Endothelial cell of umbilical vein (primary cell): ENCODE results near the gene FHIT. TPM values are rescaled to one million over a fixed set of nuclear protein-coding genes. Genes with fewer than 3 reads are reported as not detected.

Source experiments
- BruUV-seq: library from RNA; stranded (reverse); fragments of 400-500 nt; replicated peaks from 2 replicates; lab custom pipeline; 2021; lab: Mats Ljungman, UMichigan
- CTCF ChIA-PET: fragments of 300-600, 350-600 bp; sonication (Branson Sonifier 250); formaldehyde crosslinking; loops from one replicate; lab custom pipeline; 2021; ENCODE audit warnings: antibody characterized with exemption, inconsistent platforms; lab: Charles Lee
- POLR2A ChIA-PET: fragments of 300-600, 350-600 bp; sonication (Branson Sonifier 250); formaldehyde crosslinking; loops from one replicate; lab custom pipeline; 2021; ENCODE audit warnings: antibody characterized with exemption, inconsistent platforms; lab: Charles Lee
- DNase-seq: peaks from one replicate; pipeline ENCODE4 v3.0.0-alpha.2; 2011; ENCODE audit warnings: low read depth, low spot score
- FAIRE-seq: peaks from 2 replicates; lab custom pipeline; 2011; peaks lifted over from hg19 to GRCh38; lab: Jason Lieb, UNC
- H2AFZ ChIP-seq: 2 replicates; pipeline ENCODE4 v1.6.0; 2012; ENCODE audit warnings: low read depth, low read length, control low read depth, inconsistent platforms
- H3K27ac ChIP-seq: 2 replicates; pipeline ENCODE4 v1.5.1; 2011; ENCODE audit warnings: low read depth, mild to moderate bottlenecking, control low read depth, low read length, moderate library complexity; ENCODE audit not compliant: insufficient read depth
- H3K27me3 ChIP-seq, 2 experiments: 2 replicates each; pipeline versions ENCODE4 v1.6.0 to v1.6.1; 2011; ENCODE audit warnings: low read length in 2 of 2, mixed read lengths in 1 of 2; ENCODE audit not compliant: control insufficient read depth in 2 of 2, insufficient read depth in 2 of 2
- H3K36me3 ChIP-seq, 2 experiments: 2 replicates in 1 of 2; 3 replicates in 1 of 2; pipeline ENCODE4 v1.5.1; 2011; ENCODE audit warnings: low read length in 2 of 2, mild to moderate bottlenecking in 1 of 2, moderate library complexity in 1 of 2; ENCODE audit not compliant: control insufficient read depth in 2 of 2, insufficient read depth in 2 of 2; ENCODE audit errors: extremely low read depth in 1 of 2
- H3K4me1 ChIP-seq: 3 replicates; pipeline ENCODE4 v1.5.1; 2011; ENCODE audit warnings: mild to moderate bottlenecking, low read length; ENCODE audit not compliant: control insufficient read depth, insufficient read depth; ENCODE audit errors: extremely low read depth
- H3K4me2 ChIP-seq: 2 replicates; pipeline ENCODE4 v1.6.1; 2011; ENCODE audit warnings: low read length, control low read depth, mixed read lengths; ENCODE audit not compliant: insufficient read depth
- H3K4me3 ChIP-seq, 3 experiments: fragments of 200-600 bp in 1 of 3; sonication (generic), shearing (Covaris generic) in 1 of 3; replicated peaks in 1 of 3; 2 replicates each; pipeline ENCODE4 v1.5.1; 2011 to 2016; ENCODE audit warnings: control low read depth in 3 of 3, low read length in 3 of 3, mild to moderate bottlenecking in 2 of 3, inconsistent platforms in 1 of 3, low read depth in 1 of 3, moderate library complexity in 1 of 3; ENCODE audit not compliant: insufficient read depth in 1 of 3
- H3K79me2 ChIP-seq: 2 replicates; pipeline ENCODE4 v1.6.0; 2012; ENCODE audit warnings: low read length, inconsistent platforms; ENCODE audit not compliant: control insufficient read depth, insufficient read depth
- H3K9ac ChIP-seq: replicated peaks from 2 replicates; pipeline ENCODE3; 2011; ENCODE audit warnings: low read length, control low read depth; ENCODE audit not compliant: insufficient read depth; ENCODE audit errors: extremely low read depth
- H3K9me1 ChIP-seq: replicated peaks from 3 replicates; pipeline ENCODE4 v1.6.0; 2011; ENCODE audit warnings: mild to moderate bottlenecking, low read length; ENCODE audit not compliant: control insufficient read depth, insufficient read depth; ENCODE audit errors: extremely low read depth
- H3K9me3 ChIP-seq: replicated peaks from 2 replicates; pipeline ENCODE4 v1.5.1; 2012; ENCODE audit warnings: low read length, inconsistent platforms; ENCODE audit not compliant: control insufficient read depth, insufficient read depth
- H4K20me1 ChIP-seq: replicated peaks from 2 replicates; pipeline ENCODE3; 2011; ENCODE audit warnings: mild to moderate bottlenecking, low read length; ENCODE audit not compliant: control insufficient read depth, insufficient read depth; ENCODE audit errors: extremely low read depth
- CTCF ChIP-seq, 2 donors: IDR thresholded peaks; 1 replicate in 1 of 2; 2 replicates in 1 of 2; pipeline ENCODE4 v1.5.1; 2011; ENCODE audit warnings: low read length in 2 of 2, mild to moderate bottlenecking in 2 of 2, moderate library complexity in 2 of 2, control low read depth in 1 of 2, inconsistent platforms in 1 of 2, low read depth in 1 of 2; ENCODE audit not compliant: insufficient read depth in 1 of 2; ENCODE audit errors: extremely low read depth in 1 of 2
- EZH2 ChIP-seq: IDR thresholded peaks from 2 replicates; pipeline ENCODE4 v1.6.1; 2012; ENCODE audit warnings: borderline replicate concordance, low read depth, mild to moderate bottlenecking, moderate library complexity, low read length, inconsistent platforms; ENCODE audit not compliant: severe bottlenecking
- FOS ChIP-seq: IDR thresholded peaks from 2 replicates; pipeline ENCODE4 v1.6.1; 2011; ENCODE audit warnings: mild to moderate bottlenecking, low read length, moderate library complexity, borderline replicate concordance; ENCODE audit not compliant: insufficient read depth
- JUN ChIP-seq: IDR thresholded peaks from 2 replicates; pipeline ENCODE4 v1.6.1; 2011; ENCODE audit warnings: borderline replicate concordance, low read depth; ENCODE audit not compliant: insufficient read length, insufficient read depth
- MYC ChIP-seq: IDR thresholded peaks from one replicate; pipeline ENCODE4 v1.6.1; 2011; ENCODE audit warnings: mild to moderate bottlenecking, low read depth, low read length
- POLR2A ChIP-seq: IDR thresholded peaks from 2 replicates; pipeline ENCODE4 v1.6.1; 2012; ENCODE audit warnings: low read depth, mild to moderate bottlenecking, control low read depth, low read length
- POLR2AphosphoS5 ChIP-seq: IDR thresholded peaks from 2 replicates; pipeline ENCODE4 v1.6.1; 2012; ENCODE audit warnings: low read depth, mild to moderate bottlenecking, control low read depth, low read length, moderate library complexity; ENCODE audit not compliant: insufficient read depth
- dilution Hi-C: fragments of 300-500 bp; cut with MboI; formaldehyde crosslinking; loops from one replicate; pipeline ENCODE4 v1.15.0; 2019; ENCODE audit warnings: low sequenced_read_pairs; ENCODE audit not compliant: extremely low pct_ligation_motif_present
- intact Hi-C: fragments of 100-400 bp; cut with micrococcal nuclease; formaldehyde crosslinking; loops from one replicate; pipeline ENCODE4 v1.10.0; 2022
- polyA plus RNA-seq, 4 experiments: library from polyadenylated mRNA; depleted of rRNA in 3 of 4; stranded (reverse) in 3 of 4; unstranded in 1 of 4; fragments of >200 nt; gene quantifications; 2 replicates each; pipeline versions ENCODE4 v1.2.1 to v1.2.3, GENCODE V29; 2011 to 2012; ENCODE audit warnings: missing spikeins in 1 of 4
- total RNA-seq: library from RNA; stranded (reverse); gene quantifications from 2 replicates; pipeline ENCODE4 v1.2.3, GENCODE V29; 2021
- TF ChIP-seq, protein P1 (sequence below): IDR thresholded peaks from 2 replicates; pipeline ENCODE4 v1.6.1; 2011; ENCODE audit not compliant: insufficient read depth, insufficient read length

Gene FHIT
- total and polyA plus RNA-seq, 2 donors (not counting 3 experiments of a cell fraction or from before 2014, with no cell fraction given) = 0.47 to 2.2 TPM

DNA sequence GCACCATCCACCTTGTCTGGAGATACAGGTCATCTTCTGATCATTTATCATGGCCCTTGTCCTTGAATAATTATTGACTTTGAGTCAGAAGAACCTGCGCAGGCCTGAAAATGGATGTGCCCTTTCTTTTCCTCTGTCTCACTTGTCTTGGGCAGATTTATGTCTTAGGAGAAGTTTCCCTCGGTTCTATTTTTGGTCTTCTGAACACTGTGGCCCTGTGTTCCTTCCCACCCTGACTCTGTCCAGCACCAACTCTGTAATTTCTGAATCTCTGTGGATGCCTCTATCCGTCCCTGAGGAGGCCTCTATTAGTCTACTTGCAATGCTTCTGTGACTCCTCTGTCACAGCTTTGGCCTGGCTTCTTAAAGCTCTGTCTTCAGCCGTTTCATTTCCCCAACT is 1520.7 kb downstream of the FHIT start:
- Histone ChIP-seq H3K9me3 (peaks cover 2% of the 10 kb centered on the region), H2AFZ (no peak overlapping the region), H3K4me3 (no peak overlapping the region), H3K27me3 (no peaks in the 10 kb centered on the region), H3K9me1 (no peaks in the 10 kb centered on the region), H3K79me2 (no peaks in the 10 kb centered on the region), H3K27ac (no peak overlapping the region), H3K4me1 (no peaks in the 10 kb centered on the region), H3K36me3 (no peaks in the 10 kb centered on the region), H4K20me1 (no peaks in the 10 kb centered on the region), H3K9ac (no peak overlapping the region), H3K4me2 (no peak overlapping the region)
- no TSS peak for BruUV-seq
- DNase-seq (no peak), FAIRE-seq (no peak)
- ChIA-PET POLR2A (no interaction called here), CTCF (no interaction called here)
- intact Hi-C loops (no loop called here), dilution Hi-C loops (no loop called here)
- TF ChIP-seq MYC (no peak), POLR2A (no peak), EZH2 (no peak)

DNA sequence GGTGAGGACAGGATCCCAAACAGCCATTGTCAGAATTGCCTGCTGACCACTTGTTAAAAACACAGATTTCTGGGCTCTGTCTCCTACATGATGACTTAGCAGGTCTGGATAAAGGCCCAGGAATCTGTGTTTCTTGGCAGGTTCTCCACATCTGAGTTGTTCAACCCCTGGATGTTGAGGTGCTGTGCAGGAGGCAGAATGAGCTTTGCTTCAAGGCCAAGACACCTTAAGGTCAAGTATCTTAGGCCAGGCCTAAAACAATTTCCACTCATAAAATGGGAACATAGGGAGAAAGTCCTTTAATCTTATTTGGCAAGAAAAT is 1522.7 kb downstream of the FHIT start:
- FAIRE-seq (no peak), DNase-seq (no peak)
- Histone ChIP-seq H3K4me1 (no peaks in the 10 kb centered on the region), H3K4me2 (no peak overlapping the region), H4K20me1 (no peaks in the 10 kb centered on the region), H3K36me3 (no peaks in the 10 kb centered on the region), H3K9me1 (no peaks in the 10 kb centered on the region), H3K4me3 (no peak overlapping the region), H3K9me3 (no peaks in the 10 kb centered on the region), H3K27ac (no peak overlapping the region), H2AFZ (no peak overlapping the region), H3K9ac (no peak overlapping the region), H3K79me2 (no peaks in the 10 kb centered on the region), H3K27me3 (no peaks in the 10 kb centered on the region)
- CTCF ChIA-PET = no interaction called here
- BruUV-seq = no TSS peak
- TF ChIP-seq, protein P1, sequence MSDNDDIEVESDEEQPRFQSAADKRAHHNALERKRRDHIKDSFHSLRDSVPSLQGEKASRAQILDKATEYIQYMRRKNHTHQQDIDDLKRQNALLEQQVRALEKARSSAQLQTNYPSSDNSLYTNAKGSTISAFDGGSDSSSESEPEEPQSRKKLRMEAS = no peak
- TF ChIP-seq MYC = no peak
- no peak for TF ChIP-seq EZH2
- TF ChIP-seq JUN = no peak
- TF ChIP-seq POLR2AphosphoS5 = no peak
- no peak for TF ChIP-seq FOS
- TF ChIP-seq CTCF (IDR thresholded peaks at IDR 0.05; ENCODE audit: extremely low read depth in 1 of 2, insufficient read depth in 1 of 2, low read depth in 1 of 2, low read length in 2 of 2) = no peak
- dilution Hi-C loops (no loop called here), intact Hi-C loops (no loop called here)
- POLR2A ChIA-PET = no interaction called here
